ENCODE data around the gene RPIA. TPM values are rescaled to one million over a fixed set of nuclear protein-coding genes. Genes with fewer than 3 reads are reported as not detected.

RPIA gene
- total RNA-seq, 4 donors from 2014 or later = 3.3 to 6.8 (median 5.9) TPM

GRCh38 chr2:88680266-88680902, 11.1 kb upstream of the RPIA start:
- H3K9me3 ChIP-seq = no peaks in the 10 kb centered on the region
- no peak overlapping the region for H3K4me3 ChIP-seq
- no peaks in the 10 kb centered on the region for H3K36me3 ChIP-seq
- in situ Hi-C loops (cut with MboI; ENCODE audit: low sequenced_read_pairs in 4 of 4) = no loop called here
- no peak overlapping the region for H3K27ac ChIP-seq
- no peaks in the 10 kb centered on the region for H3K27me3 ChIP-seq
- TF ChIP-seq POLR2A (IDR thresholded peaks at IDR 0.05) = no peak
- TF ChIP-seq CTCF (IDR thresholded peaks at IDR 0.05 in 4 of 5, conservative IDR thresholded peaks at IDR 0.05 in 1 of 5) = no peak
- H3K4me1 ChIP-seq = no peaks in the 10 kb centered on the region
- ATAC-seq = no peak
- no peak for DNase-seq
- intact Hi-C loops (cut with DNase I; ENCODE audit: low total_unique reads) = no loop called here

- no peaks in the 10 kb centered on the region for H3K36me3 ChIP-seq
- no peaks in the 10 kb centered on the region for H3K4me1 ChIP-seq
- intact Hi-C loops (cut with DNase I; ENCODE audit: low total_unique reads) (no loop called here), in situ Hi-C loops (cut with MboI; ENCODE audit: low sequenced_read_pairs in 4 of 4) (no loop called here)
- ATAC-seq = no peak
- TF ChIP-seq CTCF (IDR thresholded peaks at IDR 0.05 in 4 of 5, conservative IDR thresholded peaks at IDR 0.05 in 1 of 5) (no peak), POLR2A (IDR thresholded peaks at IDR 0.05) (no peak)
- H3K27ac ChIP-seq = no peak overlapping the region
- no peaks in the 10 kb centered on the region for H3K9me3 ChIP-seq
- no peaks in the 10 kb centered on the region for H3K27me3 ChIP-seq
- DNase-seq = no peak
- H3K4me3 ChIP-seq = no peak overlapping the region
These were observed 10.6 kb upstream of the RPIA start for GRCh38 chr2:88680916-88681315.

GRCh38 chr2:88683160-88684021, 8.1 kb upstream of the RPIA start:
- in situ Hi-C loops (cut with MboI; ENCODE audit: low sequenced_read_pairs in 4 of 4) = no loop called here
- no peak for TF ChIP-seq CTCF (IDR thresholded peaks at IDR 0.05 in 4 of 5, conservative IDR thresholded peaks at IDR 0.05 in 1 of 5)
- TF ChIP-seq POLR2A (IDR thresholded peaks at IDR 0.05) = no peak
- Histone ChIP-seq H3K4me1 (no peaks in the 10 kb centered on the region), H3K27me3 (no peaks in the 10 kb centered on the region), H3K9me3 (no peaks in the 10 kb centered on the region), H3K4me3 (no peak overlapping the region), H3K27ac (no peak overlapping the region), H3K36me3 (no peaks in the 10 kb centered on the region)
- intact Hi-C loops (cut with DNase I; ENCODE audit: low total_unique reads) = no loop called here
- ATAC-seq (no peak), DNase-seq (no peak)

DNA sequence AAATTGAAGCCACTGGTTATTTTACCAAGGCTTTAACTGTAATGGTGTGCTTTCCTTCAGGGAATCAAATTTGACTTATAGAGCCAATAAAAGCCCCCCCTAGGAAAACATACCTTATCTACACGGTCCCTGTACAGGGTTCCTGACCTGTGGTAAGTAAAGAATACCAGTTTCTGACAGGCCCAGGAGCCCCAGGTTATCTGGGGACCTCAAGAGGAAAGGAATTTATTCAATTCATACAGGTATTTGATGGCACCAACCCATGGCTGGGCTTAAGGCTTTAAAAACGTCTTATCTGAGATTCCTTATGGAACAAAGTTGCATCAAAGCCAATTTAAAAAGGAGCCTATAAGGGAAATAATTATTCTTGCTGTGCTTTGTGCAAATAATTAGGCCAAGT, 7.0 kb upstream of the RPIA start:
- in situ Hi-C loops (cut with MboI; ENCODE audit: low sequenced_read_pairs in 4 of 4) (no loop called here), intact Hi-C loops (cut with DNase I; ENCODE audit: low total_unique reads) (no loop called here)
- Histone ChIP-seq H3K36me3 (no peaks in the 10 kb centered on the region), H3K27me3 (no peaks in the 10 kb centered on the region), H3K27ac (no peak overlapping the region), H3K4me3 (no peak overlapping the region), H3K9me3 (no peaks in the 10 kb centered on the region), H3K4me1 (no peaks in the 10 kb centered on the region)
- TF ChIP-seq POLR2A (IDR thresholded peaks at IDR 0.05) (no peak), CTCF (IDR thresholded peaks at IDR 0.05 in 4 of 5, conservative IDR thresholded peaks at IDR 0.05 in 1 of 5) (no peak)
- DNase-seq = no peak
- ATAC-seq = no peak
